Muscle of leg (tissue), 11 donors: ENCODE data around the gene SCTR. TPM values are rescaled to one million over a fixed set of nuclear protein-coding genes. Genes with fewer than 3 reads are reported as not detected.

Source experiments
- DNase-seq: peaks from one replicate; pipeline ENCODE4 v3.0.0; 2013
- H3K27ac ChIP-seq: one replicate; pipeline ENCODE4 v1.5.1; 2013; ENCODE audit warnings: mild to moderate bottlenecking, low read length, control low read depth
- H3K27me3 ChIP-seq: one replicate; pipeline ENCODE4 v1.6.1; 2013; ENCODE audit warnings: low read length; ENCODE audit not compliant: control insufficient read depth, insufficient read depth
- H3K36me3 ChIP-seq: one replicate; pipeline ENCODE4 v1.6.1; 2013; ENCODE audit warnings: low read length; ENCODE audit not compliant: control insufficient read depth, insufficient read depth
- H3K4me1 ChIP-seq: one replicate; pipeline ENCODE4 v1.6.1; 2013; ENCODE audit warnings: low read length; ENCODE audit not compliant: control insufficient read depth, insufficient read depth
- H3K4me3 ChIP-seq: one replicate; pipeline ENCODE4 v1.5.1; 2013; ENCODE audit warnings: low read length, control low read depth
- H3K9me3 ChIP-seq: replicated peaks from 2 replicates; pipeline ENCODE4 v1.6.1; 2013; ENCODE audit warnings: low read depth, low read length; ENCODE audit not compliant: control insufficient read depth
- WGBS: methylation state at CpG from one replicate; pipeline ENCODE4 v1.1.5; 2013; ENCODE audit warnings: missing lambda C conversion rate; ENCODE audit not compliant: insufficient coverage; 5-methylcytosine and 5-hydroxymethylcytosine counted together
- polyA plus RNA-seq, 8 donors: library from polyadenylated mRNA; unstranded; fragments of 120-200 nt; gene quantifications; one replicate each; pipeline versions ENCODE4 v1.2.1 to v1.2.3, GENCODE V29; 2013; ENCODE audit warnings: inconsistent platforms in 1 of 8, low replicate concordance in 1 of 8; ENCODE audit not compliant: insufficient read length in 8 of 8, insufficient read depth in 1 of 8
- total RNA-seq: library from RNA; stranded (reverse); fragments of 120-200 nt; gene quantifications from one replicate; pipeline ENCODE4 v1.2.4, GENCODE V29; 2013

The SCTR gene
- total and polyA plus RNA-seq, 9 donors: 0.32 to 5.0 (median 1.1) TPM; not detected in 2

DNA sequence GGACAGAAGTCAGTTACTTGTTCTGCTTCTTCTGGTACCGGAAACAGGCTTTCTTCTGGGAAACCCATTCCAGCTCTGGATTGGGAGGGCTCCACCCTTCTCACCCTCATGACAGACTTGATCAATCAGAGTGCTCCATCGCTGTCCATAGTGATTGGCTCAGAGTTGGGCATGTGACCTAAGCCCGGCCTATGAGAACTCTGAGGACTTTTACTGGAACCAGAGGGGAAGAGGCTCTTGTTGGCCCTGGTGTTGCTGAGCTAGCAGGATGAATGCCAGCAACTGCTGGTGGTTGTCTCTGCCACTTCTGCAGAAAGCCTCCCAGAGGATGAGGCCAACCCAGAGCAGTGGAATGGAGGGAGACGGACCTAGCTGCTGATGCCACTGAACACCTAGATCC lies 59.3 kb downstream of the SCTR start:
- WGBS: 93% methylated on average over 3 of the region's 4 CpGs
- H3K27me3 ChIP-seq: no peaks in the 10 kb centered on the region
- H3K9me3 ChIP-seq: no peaks in the 10 kb centered on the region
- no peak overlapping the region for H3K27ac ChIP-seq
- no peak for DNase-seq
- no peaks in the 10 kb centered on the region for H3K36me3 ChIP-seq
- H3K4me1 ChIP-seq: no peaks in the 10 kb centered on the region
- H3K4me3 ChIP-seq: no peak overlapping the region

DNA sequence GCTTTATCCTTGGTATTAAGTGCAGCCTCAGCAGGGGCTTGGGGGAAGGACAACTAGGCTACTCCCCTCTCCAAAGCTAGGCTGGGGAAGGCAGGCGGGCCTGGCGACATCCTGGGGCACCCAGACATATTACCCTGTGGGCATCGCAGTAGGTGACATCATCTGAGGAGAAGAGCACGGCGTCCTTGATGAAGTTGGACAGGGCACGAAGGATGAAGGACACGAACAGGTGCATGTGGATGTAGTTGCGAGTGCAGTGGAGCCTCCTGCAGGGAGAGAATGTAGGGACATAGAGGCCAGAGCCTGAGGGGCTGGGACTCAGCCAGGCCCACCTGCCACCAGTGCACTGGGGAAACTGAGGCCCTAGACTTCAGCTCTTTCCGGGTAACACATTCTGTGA lies 60.3 kb downstream of the SCTR start:
- H3K9me3 ChIP-seq: no peaks in the 10 kb centered on the region
- H3K4me1 ChIP-seq: no peaks in the 10 kb centered on the region
- H3K36me3 ChIP-seq: no peaks in the 10 kb centered on the region
- DNase-seq: peak; percentile 39
- H3K4me3 ChIP-seq: no peak overlapping the region
- no peak overlapping the region for H3K27ac ChIP-seq
- no peaks in the 10 kb centered on the region for H3K27me3 ChIP-seq
- 92% methylated on average over 9 of the region's 9 CpGs for WGBS

DNA sequence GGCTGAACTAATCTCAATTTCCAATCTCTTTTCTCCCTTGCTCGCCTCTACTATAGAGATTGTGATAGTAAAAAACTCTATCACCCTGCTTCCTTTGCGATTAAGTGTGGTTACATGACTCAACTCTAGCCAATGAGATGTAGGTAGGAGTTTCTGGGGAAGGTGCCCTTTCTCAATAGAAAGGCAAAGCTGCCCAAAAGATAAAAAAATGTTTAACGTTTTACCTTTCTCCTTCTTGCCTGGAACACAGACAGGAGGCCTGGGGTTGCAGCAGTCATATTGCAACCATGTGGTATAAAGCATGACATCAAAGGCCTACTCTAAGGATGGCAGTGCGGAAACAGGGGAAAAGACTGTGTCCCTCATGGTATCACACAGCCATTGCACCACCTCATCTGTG lies 61.1 kb downstream of the SCTR start:
- Histone ChIP-seq H3K27ac (no peak overlapping the region), H3K36me3 (no peaks in the 10 kb centered on the region), H3K27me3 (no peaks in the 10 kb centered on the region), H3K4me3 (no peak overlapping the region), H3K9me3 (no peaks in the 10 kb centered on the region), H3K4me1 (no peaks in the 10 kb centered on the region)
- WGBS: no CpG with 5 or more reads among the region's 4 CpGs
- no peak for DNase-seq

DNA sequence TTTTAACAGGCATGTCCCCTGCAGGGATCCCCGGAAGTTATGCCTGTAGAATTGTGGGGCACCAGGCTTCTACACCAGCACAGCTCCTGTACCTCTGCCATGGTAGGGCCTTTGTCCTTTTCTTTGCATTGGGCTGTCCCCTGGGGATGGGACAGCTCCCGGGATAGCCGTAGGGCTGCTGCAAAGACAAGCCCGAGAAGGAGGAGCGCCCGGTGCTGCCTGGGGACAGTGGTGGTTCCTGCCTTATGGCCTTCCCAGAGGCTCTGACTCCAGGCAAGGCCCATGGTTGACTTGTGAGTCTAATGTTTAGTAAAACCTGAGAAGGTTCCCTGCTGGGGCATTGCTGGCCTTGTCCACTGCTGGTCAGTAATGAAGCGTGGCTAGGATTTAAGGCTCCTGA lies 61.7 kb downstream of the SCTR start:
- Histone ChIP-seq H3K4me1 (no peaks in the 10 kb centered on the region), H3K4me3 (no peak overlapping the region), H3K27me3 (no peaks in the 10 kb centered on the region), H3K36me3 (no peaks in the 10 kb centered on the region), H3K27ac (no peak overlapping the region), H3K9me3 (no peaks in the 10 kb centered on the region)
- no peak for DNase-seq
- WGBS: 100% methylated on average over 2 of the region's 7 CpGs

DNA sequence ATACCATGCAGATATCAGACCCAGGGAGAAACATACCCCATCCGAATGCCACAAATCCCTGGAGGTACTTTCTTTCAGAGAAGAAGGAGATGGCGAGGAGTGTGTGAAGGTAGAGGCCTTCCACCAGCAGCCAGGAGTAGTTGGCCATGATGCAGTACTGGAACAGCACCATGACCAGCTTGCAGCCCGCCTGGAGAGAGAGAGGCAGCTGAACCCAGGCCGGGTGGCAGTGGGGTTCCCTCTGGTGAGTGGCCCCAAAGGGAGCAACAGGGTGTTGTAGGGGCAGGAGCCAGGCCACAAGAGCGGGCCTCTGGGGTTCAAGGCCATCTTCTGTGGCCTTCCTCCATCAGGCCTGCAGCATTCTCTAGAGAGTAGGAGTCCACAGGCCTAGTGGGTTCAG lies 62.5 kb downstream of the SCTR start:
- H3K36me3 ChIP-seq: no peaks in the 10 kb centered on the region
- WGBS: 91% methylated on average over 4 of the region's 5 CpGs
- no peaks in the 10 kb centered on the region for H3K4me1 ChIP-seq
- no peaks in the 10 kb centered on the region for H3K9me3 ChIP-seq
- no peak overlapping the region for H3K27ac ChIP-seq
- H3K27me3 ChIP-seq: no peaks in the 10 kb centered on the region
- no peak overlapping the region for H3K4me3 ChIP-seq
- no peak for DNase-seq

DNA sequence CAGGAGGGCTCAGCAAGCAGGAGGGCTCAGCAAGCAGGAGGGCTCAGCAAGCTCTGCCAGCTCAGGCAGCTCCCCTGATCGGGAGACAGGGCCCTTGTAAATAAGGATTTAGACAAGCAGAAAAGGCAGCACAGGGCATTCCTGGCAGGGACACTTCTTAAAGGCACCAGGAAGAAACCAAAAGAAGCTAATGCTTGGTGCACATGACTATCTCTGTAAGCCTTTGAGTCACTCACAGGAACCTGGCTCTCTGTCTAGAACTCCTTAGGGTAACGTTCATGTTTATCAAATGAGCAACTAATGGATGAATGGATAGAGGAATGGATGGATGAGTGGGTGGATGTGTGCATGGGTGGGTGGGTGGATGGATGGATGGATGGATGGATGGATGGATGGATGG lies 64.2 kb downstream of the SCTR start:
- Histone ChIP-seq H3K4me3 (no peak overlapping the region), H3K4me1 (no peaks in the 10 kb centered on the region), H3K36me3 (no peaks in the 10 kb centered on the region), H3K9me3 (no peaks in the 10 kb centered on the region), H3K27me3 (no peaks in the 10 kb centered on the region), H3K27ac (no peak overlapping the region)
- DNase-seq: no peak
- 54% methylated on average over 2 of the region's 2 CpGs for WGBS

DNA sequence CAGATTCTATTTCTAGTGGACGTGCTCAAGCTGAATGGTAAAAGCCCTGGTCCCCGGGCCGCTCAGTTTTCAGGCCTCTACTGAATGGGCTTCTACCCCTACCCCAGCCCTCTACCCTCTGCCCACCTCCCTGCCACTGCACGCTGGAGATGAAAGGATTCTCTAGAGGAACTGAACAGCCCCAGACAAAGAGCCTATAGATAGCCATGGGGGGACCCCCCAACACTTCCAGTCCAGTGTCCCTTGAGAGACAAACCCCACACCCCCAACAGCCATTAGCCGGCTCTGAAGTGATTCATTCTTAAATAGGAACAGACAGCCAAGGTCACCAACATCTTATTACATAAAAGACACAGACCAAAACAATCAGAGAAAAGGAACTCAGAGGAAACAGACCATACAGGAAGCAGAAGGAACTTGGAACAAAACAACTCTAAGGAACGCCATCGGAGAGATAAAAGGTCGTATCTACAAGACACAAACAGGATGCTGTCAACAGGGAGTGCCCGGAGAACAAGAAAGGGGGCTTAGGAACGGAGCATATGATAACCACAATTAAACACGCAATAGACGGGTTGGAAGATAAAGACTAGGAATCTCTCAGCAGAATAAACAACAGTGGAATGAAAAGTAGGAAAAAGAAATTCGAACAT lies 69.1 kb downstream of the SCTR start:
- Histone ChIP-seq H3K36me3 (no peaks in the 10 kb centered on the region), H3K4me3 (no peak overlapping the region), H3K27ac (no peak overlapping the region), H3K9me3 (no peaks in the 10 kb centered on the region), H3K27me3 (no peaks in the 10 kb centered on the region), H3K4me1 (no peaks in the 10 kb centered on the region)
- no peak for DNase-seq
- no CpG with 5 or more reads among the region's 13 CpGs for WGBS

DNA sequence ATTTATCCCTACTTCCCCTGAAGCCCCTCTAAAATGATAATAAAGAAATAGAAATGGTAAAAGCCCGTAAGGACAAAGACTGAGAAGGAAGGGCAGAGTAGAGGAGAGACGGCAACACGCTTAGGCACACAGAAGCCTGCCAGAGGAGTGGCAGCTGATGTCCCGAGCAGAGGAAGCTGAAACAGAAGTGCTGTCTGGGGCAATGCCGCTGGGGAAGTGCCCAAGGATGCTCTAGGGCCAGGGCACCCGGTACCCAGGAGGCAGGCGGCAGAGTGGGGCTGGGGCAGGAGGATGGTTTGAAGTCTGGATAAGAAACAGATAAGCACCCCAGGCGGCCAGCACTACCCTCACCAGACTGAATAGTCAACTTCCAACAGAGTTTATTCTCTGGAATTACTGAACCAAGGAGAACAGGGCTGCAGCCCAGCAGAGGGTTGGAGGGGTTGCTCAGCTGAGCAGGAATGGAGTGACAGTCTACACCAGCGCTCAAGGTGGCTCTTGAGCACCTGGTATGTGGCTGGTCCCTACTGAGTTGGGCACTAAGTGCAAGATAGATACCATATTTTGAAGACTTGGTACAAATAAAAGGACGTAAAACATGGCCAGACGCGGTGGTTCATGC lies 70.2 kb downstream of the SCTR start:
- Histone ChIP-seq H3K4me3 (no peak overlapping the region), H3K9me3 (no peaks in the 10 kb centered on the region), H3K27ac (no peak overlapping the region), H3K36me3 (no peaks in the 10 kb centered on the region), H3K27me3 (peaks cover 3% of the 10 kb centered on the region), H3K4me1 (no peaks in the 10 kb centered on the region)
- 59% methylated on average over 7 of the region's 12 CpGs for WGBS
- no peak for DNase-seq

DNA sequence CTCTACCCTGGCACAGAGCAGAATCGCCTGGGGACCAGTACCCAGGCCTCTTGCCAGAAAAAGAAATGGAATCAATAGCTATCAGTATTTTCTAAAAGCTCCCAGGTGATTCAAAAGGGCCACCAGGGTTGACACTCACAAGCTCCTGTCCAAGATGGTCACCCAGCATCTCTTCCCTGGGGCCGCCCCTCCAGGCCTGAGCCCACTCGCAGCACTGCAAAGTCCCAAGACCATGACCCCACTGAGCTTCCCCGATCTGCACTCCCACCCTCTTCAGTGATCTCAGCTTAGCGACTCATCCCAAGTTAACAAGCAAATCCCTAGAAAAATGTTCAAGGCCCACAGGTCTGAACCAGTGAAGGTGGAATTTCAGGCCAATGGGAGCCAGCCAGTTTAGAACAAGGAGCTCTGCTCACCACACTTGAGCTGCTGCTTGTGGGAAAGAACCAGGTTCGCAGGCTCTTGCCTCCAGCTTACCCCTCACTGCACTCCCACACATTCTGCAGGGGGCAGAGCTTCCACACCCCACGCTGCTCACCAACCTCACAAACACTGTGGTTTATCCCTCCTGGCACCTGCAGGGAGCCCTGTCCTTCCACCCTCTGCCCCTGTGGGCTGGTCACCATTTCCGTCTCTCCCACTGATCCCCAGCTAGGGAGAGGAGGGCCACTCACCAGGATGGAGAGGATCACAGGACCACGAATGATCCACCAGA lies 72.8 kb downstream of the SCTR start:
- H3K4me3 ChIP-seq: no peak overlapping the region
- H3K27me3 ChIP-seq: peaks cover 6% of the 10 kb centered on the region
- no peak for DNase-seq
- peaks cover 2% of the 10 kb centered on the region for H3K4me1 ChIP-seq
- no peaks in the 10 kb centered on the region for H3K9me3 ChIP-seq
- no peaks in the 10 kb centered on the region for H3K36me3 ChIP-seq
- H3K27ac ChIP-seq: no peak overlapping the region
- 83% methylated on average over 9 of the region's 9 CpGs for WGBS

DNA sequence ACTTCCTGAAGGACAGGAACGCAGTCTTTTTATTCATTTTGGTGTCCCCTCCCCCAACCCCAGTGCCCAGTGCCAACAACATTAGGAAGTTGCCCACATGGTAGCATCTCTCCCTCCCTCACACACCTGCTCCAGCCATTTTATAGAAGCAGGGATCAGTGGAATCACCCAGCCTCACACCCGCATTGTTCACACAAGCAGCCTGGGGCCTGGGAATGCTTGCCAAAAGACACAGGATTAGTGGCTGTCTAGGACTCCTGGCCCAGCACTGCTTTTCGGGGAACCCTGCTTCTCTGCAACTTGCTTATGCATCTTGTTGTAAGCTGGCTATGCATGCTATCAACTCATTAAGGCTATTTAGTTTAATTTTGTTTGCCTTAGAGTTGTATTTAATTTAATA lies 74.8 kb downstream of the SCTR start:
- Histone ChIP-seq H3K9me3 (no peaks in the 10 kb centered on the region), H3K36me3 (no peaks in the 10 kb centered on the region), H3K4me1 (peaks cover 7% of the 10 kb centered on the region), H3K27me3 (peaks cover 7% of the 10 kb centered on the region), H3K4me3 (no peak overlapping the region), H3K27ac (no peak overlapping the region)
- DNase-seq: no peak
- WGBS: 44% methylated on average over 2 of the region's 3 CpGs
